ENCODE measurements around the gene RPS6KC1. TPM values are rescaled to one million over a fixed set of nuclear protein-coding genes. Genes with fewer than 3 reads are reported as not detected.

The RPS6KC1 gene
- total RNA-seq, 2 donors from 2014 or later, result 9.2 to 10.1 TPM

DNA sequence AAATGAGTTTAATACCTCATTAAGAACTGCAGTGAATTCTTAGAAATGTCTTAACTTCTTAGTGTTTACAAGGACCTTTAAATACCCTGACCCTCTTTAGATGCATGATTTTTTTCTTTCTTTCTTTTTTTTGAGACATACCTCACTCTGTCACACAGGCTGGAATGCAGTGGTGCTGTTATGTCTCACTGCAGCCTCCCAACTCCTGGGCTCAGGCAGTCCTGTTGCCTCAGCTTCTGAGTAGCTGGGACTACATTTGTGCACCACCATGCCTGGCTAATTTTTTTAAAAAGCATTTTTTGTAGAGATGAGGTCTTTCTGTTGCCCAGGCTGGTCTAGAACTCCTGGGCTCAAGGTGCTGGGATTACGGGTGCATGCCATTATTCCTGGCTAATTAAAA lies 191.8 kb downstream of the RPS6KC1 start:
- DNase-seq (ENCODE audit: low spot score), result no peak
- H3K27me3 ChIP-seq, result no peaks in the 10 kb centered on the region
- no peak overlapping the region for H3K4me3 ChIP-seq
- peaks cover 9% of the 10 kb centered on the region for H3K36me3 ChIP-seq
- H3K27ac ChIP-seq, result no peak overlapping the region
- no peaks in the 10 kb centered on the region for H3K4me1 ChIP-seq
- no peaks in the 10 kb centered on the region for H3K9me3 ChIP-seq
- TF ChIP-seq, protein P1, sequence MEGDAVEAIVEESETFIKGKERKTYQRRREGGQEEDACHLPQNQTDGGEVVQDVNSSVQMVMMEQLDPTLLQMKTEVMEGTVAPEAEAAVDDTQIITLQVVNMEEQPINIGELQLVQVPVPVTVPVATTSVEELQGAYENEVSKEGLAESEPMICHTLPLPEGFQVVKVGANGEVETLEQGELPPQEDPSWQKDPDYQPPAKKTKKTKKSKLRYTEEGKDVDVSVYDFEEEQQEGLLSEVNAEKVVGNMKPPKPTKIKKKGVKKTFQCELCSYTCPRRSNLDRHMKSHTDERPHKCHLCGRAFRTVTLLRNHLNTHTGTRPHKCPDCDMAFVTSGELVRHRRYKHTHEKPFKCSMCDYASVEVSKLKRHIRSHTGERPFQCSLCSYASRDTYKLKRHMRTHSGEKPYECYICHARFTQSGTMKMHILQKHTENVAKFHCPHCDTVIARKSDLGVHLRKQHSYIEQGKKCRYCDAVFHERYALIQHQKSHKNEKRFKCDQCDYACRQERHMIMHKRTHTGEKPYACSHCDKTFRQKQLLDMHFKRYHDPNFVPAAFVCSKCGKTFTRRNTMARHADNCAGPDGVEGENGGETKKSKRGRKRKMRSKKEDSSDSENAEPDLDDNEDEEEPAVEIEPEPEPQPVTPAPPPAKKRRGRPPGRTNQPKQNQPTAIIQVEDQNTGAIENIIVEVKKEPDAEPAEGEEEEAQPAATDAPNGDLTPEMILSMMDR (IDR thresholded peaks at IDR 0.05), result no peak

DNA sequence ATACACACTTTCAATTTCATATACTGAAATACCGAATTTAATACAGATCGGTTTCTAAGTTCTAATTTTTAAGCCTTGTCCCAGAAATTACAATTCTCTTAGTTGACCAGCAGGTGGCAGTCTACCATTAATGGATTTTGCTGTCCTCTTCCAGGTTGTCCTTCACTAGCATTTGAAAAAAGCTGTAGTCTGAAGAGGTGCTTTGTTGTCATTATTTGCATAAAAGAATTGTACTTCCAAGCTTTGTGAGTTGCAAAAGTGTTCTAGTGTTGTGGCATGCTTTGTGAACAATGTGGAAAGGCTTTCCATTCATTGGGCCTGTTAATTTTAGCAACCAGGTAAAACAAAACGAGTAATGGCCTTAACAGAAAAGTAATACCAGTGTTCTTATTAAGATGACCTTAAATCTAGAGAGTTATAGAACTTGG lies 193.6 kb downstream of the RPS6KC1 start:
- H3K27me3 ChIP-seq, result no peaks in the 10 kb centered on the region
- H3K36me3 ChIP-seq, result peaks cover 9% of the 10 kb centered on the region
- no peaks in the 10 kb centered on the region for H3K4me1 ChIP-seq
- H3K27ac ChIP-seq, result no peak overlapping the region
- H3K4me3 ChIP-seq, result no peak overlapping the region
- TF ChIP-seq, protein P1 (IDR thresholded peaks at IDR 0.05), result peak; percentile 80 to 87
- DNase-seq (ENCODE audit: low spot score), result no peak
- H3K9me3 ChIP-seq, result no peaks in the 10 kb centered on the region

DNA sequence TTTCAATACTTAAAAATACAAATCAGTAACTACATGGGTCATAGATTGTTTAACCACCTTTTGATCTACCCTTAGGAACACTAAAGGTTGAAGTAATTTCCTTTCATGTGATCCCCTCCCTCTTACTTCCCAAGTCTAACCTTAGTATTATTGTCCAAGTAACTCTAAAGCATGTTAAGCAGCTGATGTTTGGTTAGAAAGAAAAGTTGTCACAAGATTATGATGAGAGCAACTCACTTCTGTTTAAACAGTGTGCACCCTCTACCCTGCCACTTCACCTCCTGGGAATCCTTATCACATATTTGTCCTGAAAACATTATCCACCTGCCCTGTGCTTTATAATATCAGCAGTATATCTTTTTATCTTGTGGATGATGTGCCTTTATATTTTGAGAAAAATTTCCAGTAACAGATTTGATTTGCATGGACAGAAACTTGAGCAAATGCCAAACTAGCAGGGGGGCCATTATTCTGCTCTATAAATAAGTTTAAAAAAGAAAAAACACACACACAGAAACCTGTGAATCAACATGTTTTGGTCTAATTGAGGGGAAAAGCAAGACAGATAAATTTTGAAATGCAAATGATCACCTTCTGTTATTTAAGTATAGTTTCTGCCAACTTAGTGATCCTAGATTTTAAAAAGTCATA lies 194.3 kb downstream of the RPS6KC1 start:
- Histone ChIP-seq H3K4me3 (no peak overlapping the region), H3K36me3 (peaks cover 9% of the 10 kb centered on the region), H3K4me1 (no peaks in the 10 kb centered on the region), H3K27ac (no peak overlapping the region), H3K9me3 (no peaks in the 10 kb centered on the region), H3K27me3 (no peaks in the 10 kb centered on the region)
- TF ChIP-seq, protein P1 (IDR thresholded peaks at IDR 0.05), result no peak
- DNase-seq (ENCODE audit: low spot score), result no peak

DNA sequence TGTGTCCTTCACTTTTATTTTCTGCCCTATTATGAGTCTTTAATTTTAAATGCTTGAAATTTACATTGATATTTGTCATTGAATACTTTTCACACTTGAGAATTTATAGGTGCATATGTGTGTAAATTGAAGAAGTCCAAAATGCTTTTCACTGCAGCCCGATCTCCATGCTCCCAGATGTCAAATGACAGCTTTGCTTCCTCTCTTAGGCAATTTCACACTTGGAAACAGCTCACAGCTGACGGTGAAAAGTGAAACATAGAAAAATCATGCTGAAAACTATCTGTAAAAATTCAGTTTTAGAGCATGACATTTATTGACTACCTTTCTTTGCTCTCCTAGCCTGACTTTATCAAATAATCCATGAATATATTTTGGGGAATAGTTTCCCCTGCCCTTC lies 196.0 kb downstream of the RPS6KC1 start:
- TF ChIP-seq, protein P1 (IDR thresholded peaks at IDR 0.05), result no peak

DNA sequence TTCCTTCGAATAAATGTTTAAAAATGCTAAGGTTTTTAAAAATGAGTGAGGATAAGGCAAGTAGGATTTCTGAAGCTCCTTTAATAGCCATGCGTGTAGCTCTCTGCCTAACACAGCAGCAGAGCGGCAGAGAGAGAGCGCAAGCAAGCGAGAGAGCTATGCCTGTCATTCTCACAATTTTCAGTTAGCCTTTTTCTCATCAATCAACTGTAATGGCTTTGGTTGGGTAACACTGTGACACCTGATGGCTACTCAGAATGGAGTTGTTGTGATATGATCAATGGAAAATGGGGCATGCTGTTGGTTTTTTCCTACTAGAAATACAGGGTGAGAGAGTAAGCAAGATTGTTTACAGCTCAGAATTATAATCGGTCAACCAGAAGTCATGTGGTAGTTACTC lies 198.4 kb downstream of the RPS6KC1 start:
- Histone ChIP-seq H3K4me1 (no peaks in the 10 kb centered on the region), H3K27me3 (no peaks in the 10 kb centered on the region), H3K36me3 (no peaks in the 10 kb centered on the region), H3K4me3 (no peak overlapping the region), H3K9me3 (no peaks in the 10 kb centered on the region), H3K27ac (no peak overlapping the region)
- TF ChIP-seq, protein P1 (IDR thresholded peaks at IDR 0.05), result no peak
- no peak for DNase-seq (ENCODE audit: low spot score)

More for the DNA sequence above, 196.0 kb downstream of the RPS6KC1 start:
- DNase-seq (ENCODE audit: low spot score), result no peak
- Histone ChIP-seq H3K4me3 (no peak overlapping the region), H3K4me1 (no peaks in the 10 kb centered on the region), H3K27ac (no peak overlapping the region), H3K36me3 (no peaks in the 10 kb centered on the region), H3K9me3 (no peaks in the 10 kb centered on the region), H3K27me3 (no peaks in the 10 kb centered on the region)

DNA sequence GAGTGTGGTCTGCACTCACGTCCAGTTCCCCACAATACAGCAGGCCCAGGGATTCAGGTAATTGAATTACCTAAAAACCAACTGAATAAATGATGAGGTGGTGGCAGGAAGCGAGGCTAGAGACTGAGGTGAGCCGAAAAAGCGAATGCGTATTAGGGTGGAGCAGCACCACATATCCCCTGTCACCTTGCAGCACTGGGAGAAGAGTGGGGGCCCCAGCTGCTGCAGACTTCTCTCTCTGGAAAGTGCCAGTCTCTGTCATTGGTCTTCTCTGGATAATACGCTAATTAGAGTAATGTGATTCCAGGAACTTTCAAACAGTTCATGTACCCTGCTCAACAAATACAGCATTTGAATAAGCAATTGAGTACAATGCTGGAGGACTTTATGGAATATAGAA lies 199.0 kb downstream of the RPS6KC1 start:
- H3K4me3 ChIP-seq, result no peak overlapping the region
- H3K9me3 ChIP-seq, result no peaks in the 10 kb centered on the region
- TF ChIP-seq, protein P1 (IDR thresholded peaks at IDR 0.05), result no peak
- DNase-seq (ENCODE audit: low spot score), result no peak
- H3K36me3 ChIP-seq, result no peaks in the 10 kb centered on the region
- H3K27me3 ChIP-seq, result no peaks in the 10 kb centered on the region
- no peaks in the 10 kb centered on the region for H3K4me1 ChIP-seq
- no peak overlapping the region for H3K27ac ChIP-seq
